GM12878 (cell line): ENCODE results near the gene CYP26B1. TPM values are rescaled to one million over a fixed set of nuclear protein-coding genes. Genes with fewer than 3 reads are reported as not detected.
A peak's percentile ranks its signal among the peaks of the same experiment; 100 is the strongest.

Experiments
- ATAC-seq: fragments of 200-7000 bp; cut with Tn5 transposase; 3 replicates; pipeline ENCODE4 v1.9.1; 2020; ENCODE audit warnings: mild to moderate bottlenecking, moderate library complexity
- BruUV-seq: library from RNA; stranded (reverse); fragments of 400-500 nt; replicated peaks from 2 replicates; lab custom pipeline; 2021; lab: Mats Ljungman, UMichigan
- CTCF ChIA-PET: fragments of 300-600 bp; sonication (Branson Sonifier 250); formaldehyde crosslinking; extraction: SDS; loops from one replicate; lab custom pipeline; 2021; ENCODE audit warnings: inconsistent platforms; lab: Yijun Ruan, JAX
- POLR2A ChIA-PET: fragments of 350-600 bp; formaldehyde crosslinking; extraction: SDS; loops from one replicate; lab custom pipeline; 2021; ENCODE audit warnings: inconsistent platforms; lab: Charles Lee
- RAD21 ChIA-PET: fragments of 300-600 bp; sonication (Branson Sonifier 250); formaldehyde crosslinking; loops from one replicate; lab custom pipeline; 2023; ENCODE audit warnings: antibody characterized with exemption; ENCODE audit not compliant: unreplicated experiment; lab: Charles Lee
- SMC1A ChIA-PET: fragments of 300-600 bp; sonication (Branson Sonifier 250); formaldehyde crosslinking; loops from one replicate; lab custom pipeline; 2023; ENCODE audit not compliant: unreplicated experiment, uncharacterized antibody; lab: Charles Lee
- DNase-seq: peaks from one replicate; pipeline ENCODE4 v3.0.0-alpha.2; 2011; ENCODE audit warnings: low read depth, low spot score
- FAIRE-seq: peaks from 3 replicates; lab custom pipeline; 2011; peaks lifted over from hg19 to GRCh38; lab: Jason Lieb, UNC
- H2AFZ ChIP-seq: 2 replicates; pipeline ENCODE4 v1.6.0; 2011; ENCODE audit warnings: low read depth, low read length, control low read depth; ENCODE audit not compliant: control insufficient read depth
- H3K27ac ChIP-seq: 2 replicates; pipeline ENCODE4 v1.5.1; 2011; ENCODE audit warnings: control low read depth; ENCODE audit not compliant: control insufficient read depth, insufficient read depth
- H3K27me3 ChIP-seq, 2 experiments: replicated peaks in 1 of 2; 2 replicates each; pipeline versions ENCODE4 v1.6.0 to v1.6.1; 2011; ENCODE audit warnings: low read length in 1 of 2; ENCODE audit not compliant: control insufficient read depth in 2 of 2, insufficient read depth in 2 of 2
- H3K36me3 ChIP-seq, 2 experiments: 2 replicates each; pipeline ENCODE4 v1.5.1; 2011; ENCODE audit warnings: low read length in 1 of 2; ENCODE audit not compliant: control insufficient read depth in 2 of 2, insufficient read depth in 2 of 2
- H3K4me1 ChIP-seq: 2 replicates; pipeline ENCODE4 v1.6.1; 2011; ENCODE audit warnings: mild to moderate bottlenecking, low read length, moderate library complexity, mixed read lengths; ENCODE audit not compliant: control insufficient read depth, insufficient read depth
- H3K4me2 ChIP-seq: 2 replicates; pipeline ENCODE4 v1.6.0; 2011; ENCODE audit warnings: control low read depth; ENCODE audit not compliant: control insufficient read depth, insufficient read depth
- H3K4me3 ChIP-seq: fragments of 200-600 bp; sonication (generic); 2 replicates; pipeline ENCODE4 v1.5.1; 2016
- H3K79me2 ChIP-seq: 2 replicates; pipeline ENCODE4 v1.6.0; 2011; ENCODE audit warnings: low read length; ENCODE audit not compliant: control insufficient read depth, insufficient read depth
- H3K9ac ChIP-seq: 2 replicates; pipeline ENCODE4 v1.8.0; 2011; ENCODE audit warnings: low read length, control low read depth, mixed read lengths; ENCODE audit not compliant: control insufficient read depth, insufficient read depth
- H3K9me3 ChIP-seq: replicated peaks from 3 replicates; pipeline ENCODE4 v1.5.1; 2011; ENCODE audit warnings: mild to moderate bottlenecking, low read length; ENCODE audit not compliant: control insufficient read depth, insufficient read depth
- H4K20me1 ChIP-seq: 2 replicates; pipeline ENCODE4 v1.6.0; 2011; ENCODE audit not compliant: control insufficient read depth, insufficient read depth
- BRCA1 ChIP-seq: IDR thresholded peaks from 2 replicates; pipeline ENCODE4 v1.6.1; 2011; ENCODE audit warnings: low read depth, low read length, improper control_type of control experiment
- CBX3 ChIP-seq: fragments of 200-600 bp; sonication (generic); IDR thresholded peaks from 2 replicates; pipeline ENCODE4 v1.6.1; 2016; ENCODE audit warnings: low read depth, borderline replicate concordance
- E4F1 ChIP-seq: fragments of 450-650 bp; IDR thresholded peaks from 2 replicates; pipeline ENCODE4 v1.6.1; 2018; ENCODE audit warnings: borderline replicate concordance, mild to moderate bottlenecking; ENCODE audit not compliant: partially characterized antibody
- HDGF ChIP-seq: fragments of 450-650 bp; IDR thresholded peaks from 2 replicates; pipeline ENCODE4 v1.6.1; 2016; ENCODE audit warnings: antibody characterized with exemption
- MTA3 ChIP-seq: IDR thresholded peaks from 2 replicates; pipeline ENCODE4 v1.6.1; 2012; ENCODE audit warnings: low read length, inconsistent platforms, borderline replicate concordance
- NFYB ChIP-seq: IDR thresholded peaks from 2 replicates; pipeline ENCODE4 v1.6.1; 2011; ENCODE audit warnings: low read depth, mild to moderate bottlenecking, low read length, improper control_type of control experiment, moderate library complexity; ENCODE audit not compliant: insufficient read depth
- RB1 ChIP-seq: fragments of 450-650 bp; formaldehyde crosslinking; IDR thresholded peaks from 2 replicates; pipeline ENCODE4 v1.6.1; 2017; ENCODE audit warnings: mild to moderate bottlenecking, borderline replicate concordance
- YY1 ChIP-seq: IDR thresholded peaks from 2 replicates; pipeline ENCODE4 v1.6.1; 2011; ENCODE audit warnings: low read depth, mild to moderate bottlenecking, low read length
- ZBTB33 ChIP-seq: fragments of 450-650 bp; IDR thresholded peaks from 2 replicates; pipeline ENCODE4 v1.6.1; 2017; ENCODE audit warnings: mild to moderate bottlenecking
- WGBS: methylation state at CpG from one replicate; pipeline ENCODE4 v1.1.6; 2016; ENCODE audit warnings: low lambda C conversion rate; ENCODE audit not compliant: insufficient replicate concordance, insufficient coverage; ENCODE audit errors: missing lambda C conversion rate; 5-methylcytosine and 5-hydroxymethylcytosine counted together
- in situ Hi-C: fragments of 300-500 bp; cut with MboI; formaldehyde crosslinking; loops from 9 replicates; pipeline ENCODE4 v1.14.3; 2018; ENCODE audit warnings: mixed read lengths
- intact Hi-C: fragments of 100-400 bp; cut with micrococcal nuclease; formaldehyde crosslinking; loops from one replicate; pipeline ENCODE4 v1.14.2; 2022; ENCODE audit not compliant: unreplicated experiment
- polyA plus RNA-seq, 11 experiments: library from polyadenylated mRNA; depleted of rRNA in 4 of 11; unstranded in 6 of 11; stranded (reverse) in 5 of 11; fragments of >200 nt; fragmentation: Nextera tagmentation in 4 of 11; fragmentation: Illumina TruSeq in 1 of 11; extraction: Ambion mirVana in 4 of 11; extraction: Trizol in 1 of 11; gene quantifications; 1 replicate in 1 of 11; 2 replicates in 10 of 11; pipeline versions ENCODE4 v1.2.1 to v1.2.3, GENCODE V29; 2011 to 2016; ENCODE audit warnings: inconsistent platforms in 2 of 11, missing spikeins in 2 of 11, low read depth in 1 of 11
- total RNA-seq, 4 experiments: library from RNA; depleted of rRNA in 3 of 4; stranded (reverse); fragments of >200 nt in 3 of 4; fragmentation: Illumina TruSeq in 1 of 4; extraction: Trizol in 1 of 4; gene quantifications; 2 replicates each; pipeline versions ENCODE4 v1.2.1 to v1.2.3, GENCODE V29; 2013 to 2021
- TF ChIP-seq, protein P1 (sequence below): IDR thresholded peaks from 2 replicates; pipeline ENCODE4 v1.6.1; 2011; ENCODE audit warnings: borderline replicate concordance, low read depth, mild to moderate bottlenecking, moderate library complexity, low read length; ENCODE audit not compliant: insufficient read depth, poor library complexity, severe bottlenecking

Gene CYP26B1
- total and polyA plus RNA-seq, 10 of the 15 experiments (the other 5 are each of a cell fraction or from before 2014, with no cell fraction given): not detected

GRCh38 chr2:72136933-72137497, 10.6 kb downstream of the CYP26B1 start:
- Histone ChIP-seq H4K20me1 (no peaks in the 10 kb centered on the region), H3K4me2 (no peak overlapping the region), H3K9ac (no peak overlapping the region)
- no peak for FAIRE-seq
- CTCF ChIA-PET: no interaction called here
- BruUV-seq: no TSS peak
- TF ChIP-seq BRCA1: no peak
- no peak for TF ChIP-seq RB1
- TF ChIP-seq ZBTB33: no peak
- TF ChIP-seq NFYB: no peak
- TF ChIP-seq, all 136 proteins: peak for 0
- no peaks in the 10 kb centered on the region for H3K4me1 ChIP-seq
- no peaks in the 10 kb centered on the region for H3K36me3 ChIP-seq
- no peaks in the 10 kb centered on the region for H3K27me3 ChIP-seq
- intact Hi-C loops: loop anchor here (5.0 kb wide), 2 partner anchors 215 to 590 kb away; no protein-coding TSS in a partner anchor
- no peaks in the 10 kb centered on the region for H3K9me3 ChIP-seq
- H3K4me3 ChIP-seq: no peak overlapping the region
- ChIA-PET SMC1A (no interaction called here), RAD21 (no interaction called here), POLR2A (no interaction called here)
- ATAC-seq (peak; percentile 10), DNase-seq (no peak)
- no peak overlapping the region for H3K27ac ChIP-seq
- 2% methylated on average over 7 of the region's 7 CpGs for WGBS
- in situ Hi-C loops: loop anchor here (25.0 kb wide), 1 partner anchor 850 kb away; no protein-coding TSS in a partner anchor
- no peaks in the 10 kb centered on the region for H3K79me2 ChIP-seq
- no peak overlapping the region for H2AFZ ChIP-seq

DNA sequence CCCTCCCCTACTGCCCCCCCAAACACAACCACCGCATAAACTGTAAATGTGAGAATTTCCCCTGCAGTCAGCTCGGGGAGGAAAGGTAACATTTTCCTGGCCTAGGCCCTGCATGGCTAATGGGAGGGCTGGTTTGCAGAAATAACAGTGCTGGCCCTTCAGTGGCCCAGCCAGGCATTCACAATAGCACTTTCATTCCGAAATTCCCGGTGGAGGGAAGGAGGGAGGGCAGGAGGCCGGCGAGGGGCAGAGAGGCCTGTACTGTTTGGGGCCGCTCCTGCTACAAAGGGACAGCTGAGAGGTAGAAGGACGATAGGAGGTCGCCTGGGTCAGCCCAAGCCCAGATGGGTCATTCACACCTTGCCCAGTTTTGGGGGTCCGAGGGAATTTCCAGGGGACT, 11.3 kb downstream of the CYP26B1 start:
- H3K9me3 ChIP-seq: no peaks in the 10 kb centered on the region
- H3K79me2 ChIP-seq: no peaks in the 10 kb centered on the region
- H3K4me2 ChIP-seq: no peak overlapping the region
- no peaks in the 10 kb centered on the region for H4K20me1 ChIP-seq
- DNase-seq (no peak), FAIRE-seq (no peak), ATAC-seq (no peak)
- SMC1A ChIA-PET: no interaction called here
- CTCF ChIA-PET: interaction anchor here (0.7 kb wide), 1 partner anchor 589 kb away, joined by 4 read pairs; no protein-coding TSS in a partner anchor
- no peak overlapping the region for H3K27ac ChIP-seq
- BruUV-seq: no TSS peak
- no peak overlapping the region for H3K4me3 ChIP-seq
- H3K9ac ChIP-seq: no peak overlapping the region
- intact Hi-C loops (loop anchor here (5.0 kb wide), 2 partner anchors 214 to 589 kb away; no protein-coding TSS in a partner anchor), in situ Hi-C loops (loop anchor here (25.0 kb wide), 1 partner anchor 849 kb away; no protein-coding TSS in a partner anchor)
- 31% methylated on average over 7 of the region's 10 CpGs for WGBS
- H3K27me3 ChIP-seq: no peaks in the 10 kb centered on the region
- no peaks in the 10 kb centered on the region for H3K4me1 ChIP-seq
- no peaks in the 10 kb centered on the region for H3K36me3 ChIP-seq
- RAD21 ChIA-PET: no interaction called here
- POLR2A ChIA-PET: no interaction called here
- no peak overlapping the region for H2AFZ ChIP-seq
- TF ChIP-seq, protein P1, sequence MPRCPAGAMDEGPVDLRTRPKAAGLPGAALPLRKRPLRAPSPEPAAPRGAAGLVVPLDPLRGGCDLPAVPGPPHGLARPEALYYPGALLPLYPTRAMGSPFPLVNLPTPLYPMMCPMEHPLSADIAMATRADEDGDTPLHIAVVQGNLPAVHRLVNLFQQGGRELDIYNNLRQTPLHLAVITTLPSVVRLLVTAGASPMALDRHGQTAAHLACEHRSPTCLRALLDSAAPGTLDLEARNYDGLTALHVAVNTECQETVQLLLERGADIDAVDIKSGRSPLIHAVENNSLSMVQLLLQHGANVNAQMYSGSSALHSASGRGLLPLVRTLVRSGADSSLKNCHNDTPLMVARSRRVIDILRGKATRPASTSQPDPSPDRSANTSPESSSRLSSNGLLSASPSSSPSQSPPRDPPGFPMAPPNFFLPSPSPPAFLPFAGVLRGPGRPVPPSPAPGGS: no peak
- TF ChIP-seq CBX3 (no peak), E4F1 (no peak), HDGF (no peak), YY1 (no peak), MTA3 (no peak)
